GM21723 (cell line): ENCODE data around the gene HOXC6.

ENCODE experiments used
- ATAC-seq: cut with Tn5 transposase; IDR thresholded peaks from one replicate; pipeline ENCODE4 v1.9.1; 2021; ENCODE audit warnings: mild to moderate bottlenecking, moderate library complexity; ENCODE audit not compliant: unreplicated experiment

The HOXC6 gene

DNA sequence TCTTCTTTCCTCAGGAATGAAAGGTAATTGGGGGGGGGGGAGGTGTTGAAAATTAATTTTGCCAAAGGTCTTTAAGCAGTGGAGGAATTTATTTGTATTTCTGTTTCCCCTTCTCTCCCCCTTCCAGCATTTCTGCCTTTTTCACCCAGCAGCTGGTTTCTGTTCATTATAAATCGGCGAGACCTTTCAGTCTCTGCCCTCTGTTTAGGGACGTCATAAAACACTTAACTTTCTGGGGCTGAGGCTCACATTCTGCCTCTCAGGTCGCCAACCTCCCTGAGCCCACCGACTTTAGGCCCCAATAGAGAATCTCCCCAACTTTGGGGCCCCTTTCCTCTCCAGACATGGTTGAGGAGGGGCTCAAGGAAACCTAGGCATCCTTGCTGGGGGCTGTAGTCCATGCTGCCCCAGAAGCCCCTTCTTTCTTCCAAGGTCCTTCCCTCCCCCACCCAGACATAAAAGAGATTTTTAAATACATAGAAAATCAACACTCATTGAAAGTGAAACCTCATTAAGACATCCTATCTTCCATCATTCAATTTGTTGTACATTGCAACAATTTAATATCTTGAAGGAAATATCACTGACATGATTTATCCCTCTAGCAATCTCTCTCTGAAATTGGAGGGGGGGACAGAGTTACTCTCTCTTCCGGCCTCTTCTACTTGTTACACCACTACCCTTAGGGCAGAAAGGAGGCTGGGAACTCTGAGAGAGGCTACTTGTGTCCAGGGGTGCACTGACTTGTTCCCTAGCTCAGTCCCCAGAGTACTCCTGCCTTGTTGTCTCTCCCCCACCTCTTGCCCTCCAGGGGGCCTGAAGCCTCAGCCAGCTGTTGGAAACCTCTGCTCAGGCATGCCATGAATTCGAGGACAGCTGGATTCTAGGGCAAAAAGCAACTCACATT is 2.5 kb upstream of the HOXC6 start:
- ATAC-seq, result no peak

GRCh38 chr12:54026640-54027441 is 1.4 kb upstream of the HOXC6 start:
- no peak for ATAC-seq

DNA sequence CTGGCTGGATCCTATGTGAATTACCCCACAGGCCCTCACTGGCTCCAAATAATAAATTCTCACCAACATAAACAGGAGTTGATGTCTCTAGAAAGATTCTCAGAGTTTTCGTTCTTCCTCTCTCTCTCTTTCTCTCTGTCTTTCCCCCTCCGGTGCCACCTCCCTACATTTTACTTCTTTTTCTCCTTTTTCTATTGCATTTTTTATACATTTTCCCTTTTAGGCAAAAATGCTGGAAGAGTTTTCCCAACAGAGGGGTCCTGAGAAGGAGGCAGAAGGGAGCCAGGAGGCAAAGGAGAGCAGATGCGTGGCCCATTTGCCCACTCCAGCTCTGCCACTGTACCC is 826 bp upstream of the HOXC6 start:
- no peak for ATAC-seq

- ATAC-seq, result no peak
Measured at GRCh38 chr12:54029529-54030441, 1.5 kb downstream of the HOXC6 start.

- no peak for ATAC-seq
Measured at GRCh38 chr12:54030442-54030801, 2.2 kb downstream of the HOXC6 start.

DNA sequence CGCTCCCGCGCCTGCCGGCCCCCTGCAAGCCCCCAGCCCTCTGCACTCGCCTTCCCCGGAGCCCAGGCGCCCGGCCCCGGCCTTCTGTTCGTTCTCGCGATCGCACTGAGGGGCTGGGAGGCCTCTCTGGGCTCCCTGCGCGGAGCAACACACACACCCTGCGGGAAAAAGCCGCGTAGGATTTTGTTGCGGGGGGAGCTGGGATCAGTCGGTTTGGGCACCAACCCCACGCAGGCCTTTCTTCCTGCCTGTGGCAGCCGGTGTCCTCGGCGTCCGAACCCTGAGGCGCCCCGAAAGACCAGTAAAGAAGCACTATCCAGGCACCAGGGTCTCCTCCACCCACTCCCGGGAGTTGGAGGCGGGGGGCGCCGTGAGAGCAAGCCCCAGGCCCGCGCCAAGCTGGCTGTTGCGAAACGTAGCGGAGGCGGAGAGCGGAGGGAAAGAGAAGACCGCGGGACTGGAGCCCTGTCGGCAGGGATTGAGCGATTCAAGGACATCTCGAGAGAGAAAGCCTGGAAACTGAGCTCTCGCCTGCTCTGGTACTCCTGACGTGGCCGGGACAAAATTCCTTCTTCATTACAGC is 2.7 kb downstream of the HOXC6 start:
- no peak for ATAC-seq

GRCh38 chr12:54031480-54031879 is 3.2 kb downstream of the HOXC6 start:
- no peak for ATAC-seq

GRCh38 chr12:54032086-54032619 is 3.9 kb downstream of the HOXC6 start:
- no peak for ATAC-seq

DNA sequence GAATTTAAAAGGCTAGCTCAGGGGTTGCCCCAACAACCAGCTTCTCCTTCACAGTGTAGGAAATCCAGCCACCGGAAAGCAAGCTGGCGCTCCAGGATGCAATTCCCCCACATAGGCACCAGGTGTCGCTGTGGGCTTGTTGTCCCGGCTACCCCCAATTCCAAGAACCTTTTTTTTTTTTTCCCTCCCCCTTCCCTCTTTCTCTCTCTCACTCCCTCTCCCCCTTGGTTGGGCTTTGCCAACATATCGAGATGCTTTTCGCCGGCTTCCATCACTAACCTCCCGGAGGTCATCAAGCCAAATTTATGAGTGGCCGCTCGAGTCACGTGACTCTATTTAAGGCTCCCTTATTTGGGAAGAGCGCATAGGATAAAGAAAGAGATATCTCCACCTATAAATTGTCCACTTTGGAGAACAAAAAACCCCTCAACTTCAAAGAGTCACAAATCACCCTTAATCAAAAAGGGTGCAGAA is 4.4 kb downstream of the HOXC6 start, which contains the start of gene HOXC5:
Gene HOXC5 (plus strand): TSS at position 424 of the 474 bp plus-strand sequence. CDS start 73 bp downstream, outside the sequence.
- no peak for ATAC-seq

GRCh38 chr12:54033106-54033979 is 5.1 kb downstream of the HOXC6 start:
- no peak for ATAC-seq

DNA sequence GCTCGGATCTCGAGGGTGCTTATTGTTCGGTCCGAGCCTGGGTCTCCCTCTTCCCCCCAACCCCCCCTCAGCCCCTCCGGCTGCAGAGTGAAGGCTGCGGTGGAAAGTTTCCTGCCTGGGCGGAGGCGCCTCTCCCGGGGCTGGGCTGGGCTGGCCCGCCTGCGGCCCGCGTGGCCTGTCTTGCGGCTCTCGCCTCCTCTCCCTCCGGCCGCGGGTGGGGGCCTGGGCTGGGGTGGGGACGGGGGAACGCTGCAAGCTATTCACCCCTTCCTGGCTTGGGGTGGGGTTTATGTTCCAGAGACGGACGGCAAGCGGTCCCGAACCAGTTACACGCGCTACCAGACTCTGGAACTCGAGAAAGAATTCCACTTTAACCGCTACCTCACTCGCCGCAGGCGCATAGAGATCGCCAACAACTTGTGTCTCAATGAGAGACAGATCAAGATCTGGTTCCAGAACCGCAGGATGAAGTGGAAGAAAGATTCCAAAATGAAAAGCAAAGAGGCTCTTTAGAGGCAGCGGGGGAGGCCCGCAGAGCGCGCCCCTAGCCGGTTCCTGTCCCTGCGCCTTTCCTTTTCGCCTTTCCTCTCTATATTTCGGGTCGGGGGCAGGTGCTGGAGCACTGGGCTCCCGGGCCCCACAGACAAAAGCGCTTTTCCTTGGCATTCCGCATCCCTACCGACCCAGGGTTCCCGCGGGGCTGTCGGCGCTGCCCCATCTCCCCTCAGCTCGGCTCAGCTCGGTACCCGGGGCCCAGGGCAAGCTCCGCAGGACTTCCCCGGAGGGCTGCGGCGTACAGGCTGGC is 5.9 kb downstream of the HOXC6 start:
- ATAC-seq, result no peak

DNA sequence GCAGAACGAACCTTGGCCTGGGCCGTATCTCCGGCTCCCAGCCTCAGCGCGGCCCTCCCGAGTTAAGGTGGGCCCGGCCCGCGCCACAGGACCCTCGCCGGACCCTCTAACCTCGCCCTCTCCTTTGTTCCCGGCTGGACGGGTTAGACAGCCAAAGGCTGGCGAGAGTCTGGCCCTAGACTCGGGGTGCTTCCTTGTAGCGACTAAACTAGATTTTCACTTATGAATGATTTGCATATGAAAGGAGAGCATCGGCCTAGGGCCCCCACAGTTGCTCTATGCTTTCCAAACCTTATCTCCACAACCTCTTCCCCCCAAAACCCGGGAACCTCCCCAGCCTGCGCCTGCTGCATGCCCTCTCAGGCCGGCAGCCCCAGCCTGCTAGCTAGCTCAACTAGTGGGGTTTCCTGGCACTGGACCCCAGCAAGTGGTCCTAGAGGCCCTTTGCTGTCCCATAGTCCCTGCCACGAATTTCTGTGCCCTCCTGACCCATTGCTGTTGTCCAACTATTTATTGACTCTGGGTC is 6.6 kb downstream of the HOXC6 start:
- ATAC-seq, result no peak

DNA sequence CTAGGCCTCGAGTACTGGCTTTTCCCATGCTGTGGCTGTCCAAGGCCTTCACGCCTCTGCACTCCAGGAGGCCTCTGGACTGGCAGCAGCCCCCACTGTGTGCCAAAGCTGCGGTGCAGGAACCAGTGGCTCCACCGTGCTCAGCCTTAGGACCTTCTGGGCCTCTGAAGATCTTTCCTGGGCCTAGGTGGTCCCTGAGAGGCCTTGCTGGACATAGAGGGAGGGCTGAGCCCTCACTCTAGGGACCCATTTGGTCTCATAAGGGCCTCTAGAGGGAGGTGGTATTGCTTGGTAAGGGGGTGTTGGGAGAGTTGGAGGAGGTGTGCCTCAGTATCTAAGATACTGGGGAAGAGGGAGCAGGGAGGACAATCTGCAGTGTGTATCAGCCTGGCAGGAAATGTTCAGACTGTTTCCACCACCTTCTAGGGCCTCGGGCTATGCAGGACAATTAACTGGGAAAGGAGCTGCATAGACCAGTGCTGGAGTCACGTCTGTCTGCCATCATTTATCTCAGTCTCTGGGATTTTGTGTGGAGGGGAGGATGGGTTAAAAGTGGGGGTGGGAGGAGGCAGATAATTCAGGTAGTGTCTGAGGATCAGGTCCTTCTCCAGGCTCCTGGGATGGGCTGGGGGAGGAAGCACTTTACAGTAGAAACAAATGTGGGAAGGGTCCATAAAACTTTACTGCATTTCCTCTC is 7.5 kb downstream of the HOXC6 start:
- no peak for ATAC-seq

DNA sequence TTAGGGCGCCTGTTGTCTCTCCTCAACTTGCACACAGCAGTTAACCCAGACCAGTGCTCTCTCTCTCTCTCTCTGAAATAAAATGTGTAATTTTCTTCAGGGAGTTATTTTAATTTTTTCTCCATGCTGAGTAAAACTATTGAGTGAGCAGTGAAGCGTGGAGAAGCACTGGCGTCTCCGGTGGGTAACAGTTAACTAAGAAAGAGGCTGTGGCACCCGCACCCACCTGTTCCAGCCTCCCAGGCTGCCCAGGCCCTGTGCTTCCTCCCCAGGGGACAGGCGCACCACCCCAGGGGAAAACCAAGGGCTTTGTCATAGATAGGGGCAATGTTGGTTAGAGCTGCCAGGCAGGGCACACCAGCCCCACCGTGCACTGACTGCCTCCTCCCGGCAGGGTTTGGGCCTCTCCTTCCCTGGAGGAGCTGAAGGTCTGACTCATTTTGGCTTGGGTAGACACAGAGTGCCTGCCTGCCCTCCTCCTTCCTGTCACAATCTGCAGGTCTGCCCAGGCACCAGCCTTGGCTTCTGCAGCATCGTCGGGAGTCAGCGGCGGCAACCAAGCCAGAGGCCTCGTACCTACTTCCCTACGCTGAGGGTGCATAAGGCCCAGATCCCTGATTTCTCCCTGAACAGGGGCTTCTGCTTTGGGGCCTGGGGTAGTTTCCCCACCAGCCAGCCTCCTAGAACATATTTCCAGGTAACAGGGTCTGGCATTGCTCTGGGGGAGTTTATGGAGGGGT is 8.6 kb downstream of the HOXC6 start:
- no peak for ATAC-seq

- no peak for ATAC-seq
Measured at GRCh38 chr12:54037360-54038283, 9.4 kb downstream of the HOXC6 start.
